Stimulated activated CD4-positive, alpha-beta T cell treated with anti-CD3 and anti-CD28 coated beads, Interleukin-12 subunit alpha, Interleukin-12 subunit beta, amount 100 ng/mL, for 48 hours (primary cell): ENCODE results near the gene CDK14.
"Not testable (repeated sequence)": the region's sequence is repeated elsewhere in the genome, so short reads cannot be mapped to it uniquely, and the experiment has no call there.

ENCODE experiments used
- DNase-seq, 3 donors: peaks; one replicate each; pipeline ENCODE4 v3.0.0-alpha.2; 2020; ENCODE audit warnings: low read depth in 2 of 3, low spot score in 1 of 3

CDK14 gene

GRCh38 chr7:91140286-91140685, 544.2 kb downstream of the CDK14 start:
- no peak for DNase-seq

- DNase-seq, result no peak
Measured at GRCh38 chr7:91140982-91141381, 544.9 kb downstream of the CDK14 start.

- DNase-seq, result no peak
Measured at GRCh38 chr7:91142743-91143142, 546.6 kb downstream of the CDK14 start.

- DNase-seq, result no peak
Measured at GRCh38 chr7:91149341-91150246, 553.5 kb downstream of the CDK14 start.

GRCh38 chr7:91151916-91152315, 555.8 kb downstream of the CDK14 start:
- no peak for DNase-seq

GRCh38 chr7:91156316-91157185, 560.4 kb downstream of the CDK14 start:
- no peak for DNase-seq

- no peak for DNase-seq
Measured at GRCh38 chr7:91157579-91158320, 561.6 kb downstream of the CDK14 start.

GRCh38 chr7:91162436-91162835, 566.3 kb downstream of the CDK14 start:
- no peak for DNase-seq

GRCh38 chr7:91164506-91164905, 568.4 kb downstream of the CDK14 start:
- no peak for DNase-seq

GRCh38 chr7:91165006-91165845, 569.1 kb downstream of the CDK14 start:
- no peak for DNase-seq

GRCh38 chr7:91165846-91166230, 569.7 kb downstream of the CDK14 start:
- DNase-seq, result no peak

GRCh38 chr7:91168871-91169829, 573.0 kb downstream of the CDK14 start:
- DNase-seq, result no peak

- no peak for DNase-seq
Measured at GRCh38 chr7:91169830-91170191, 573.7 kb downstream of the CDK14 start.

- DNase-seq, result not testable (repeated sequence)
Measured at GRCh38 chr7:91173265-91173664, 577.1 kb downstream of the CDK14 start.

GRCh38 chr7:91180746-91181145, 584.6 kb downstream of the CDK14 start:
- no peak for DNase-seq

GRCh38 chr7:91181949-91182348, 585.8 kb downstream of the CDK14 start:
- no peak for DNase-seq

- no peak for DNase-seq
Measured at GRCh38 chr7:91182819-91183764, 587.0 kb downstream of the CDK14 start.

- DNase-seq, result no peak
Measured at GRCh38 chr7:91185771-91186170, 589.6 kb downstream of the CDK14 start.
